ENCODE measurements around the gene FAAP20.
"Not testable (repeated sequence)": the region's sequence is repeated elsewhere in the genome, so short reads cannot be mapped to it uniquely, and the experiment has no call there.

Gene FAAP20

GRCh38 chr1:2154022-2154421, 40.5 kb downstream of the FAAP20 start:
- no peak for DNase-seq

- DNase-seq, result no peak
Measured at GRCh38 chr1:2152954-2153353, 41.6 kb downstream of the FAAP20 start.

DNA sequence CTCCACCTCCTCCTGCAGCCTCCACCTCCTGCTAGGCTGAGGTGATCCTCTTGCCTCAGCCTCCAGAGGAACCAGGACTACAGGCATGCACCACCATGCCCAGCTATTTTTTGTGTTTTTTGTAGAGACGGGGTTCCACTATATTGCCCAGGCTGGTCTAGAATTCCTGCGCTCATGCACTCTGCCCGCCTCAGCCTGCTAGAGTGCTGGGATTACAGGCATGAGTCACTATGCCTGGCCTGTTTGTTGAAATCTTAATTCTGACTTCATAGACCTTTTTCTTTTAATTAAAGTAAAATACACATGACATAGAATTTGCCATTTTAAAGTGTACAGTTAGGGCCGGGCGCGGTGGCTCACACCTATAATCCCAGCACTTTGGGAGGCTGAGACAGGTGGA, 42.7 kb downstream of the FAAP20 start:
- no peak for DNase-seq

- DNase-seq, result no peak
Measured at GRCh38 chr1:2151252-2151651, 43.3 kb downstream of the FAAP20 start.

DNA sequence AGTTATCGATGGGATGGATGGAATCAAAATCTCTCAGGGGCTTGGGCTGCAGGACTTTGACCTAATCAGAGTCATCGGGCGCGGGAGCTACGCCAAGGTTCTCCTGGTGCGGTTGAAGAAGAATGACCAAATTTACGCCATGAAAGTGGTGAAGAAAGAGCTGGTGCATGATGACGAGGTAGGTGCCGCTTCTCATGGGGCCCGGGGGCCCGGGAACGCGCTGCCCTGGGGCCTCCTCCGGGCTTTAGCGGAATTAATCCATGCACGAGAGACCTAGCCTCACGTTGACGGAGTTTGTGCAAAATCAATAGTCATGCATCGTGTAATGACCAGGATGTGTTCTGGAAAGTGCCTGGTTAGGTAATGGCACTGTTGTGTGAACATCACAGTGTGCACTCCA, 43.8 kb downstream of the FAAP20 start:
- no peak for DNase-seq

- DNase-seq, result no peak
Measured at GRCh38 chr1:2148691-2149090, 45.9 kb downstream of the FAAP20 start.

DNA sequence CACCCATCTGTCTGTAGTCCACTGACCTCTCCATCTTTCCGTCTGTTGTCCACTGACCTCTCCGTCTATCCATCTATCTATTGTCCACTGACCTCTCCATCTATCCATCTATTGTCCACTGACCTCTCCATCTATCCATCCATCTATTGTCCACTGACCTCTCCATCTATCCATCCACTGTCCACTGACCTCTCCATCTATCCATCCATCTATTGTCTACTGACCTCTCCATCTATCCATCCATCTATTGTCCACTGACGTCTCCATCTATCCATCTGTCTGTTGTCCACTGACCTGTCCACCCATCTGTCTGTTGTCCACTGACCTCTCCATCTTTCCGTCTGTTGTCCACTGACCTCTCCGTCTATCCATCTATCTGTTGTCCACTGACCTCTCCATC, 46.7 kb downstream of the FAAP20 start:
- DNase-seq, result not testable (repeated sequence)

DNA sequence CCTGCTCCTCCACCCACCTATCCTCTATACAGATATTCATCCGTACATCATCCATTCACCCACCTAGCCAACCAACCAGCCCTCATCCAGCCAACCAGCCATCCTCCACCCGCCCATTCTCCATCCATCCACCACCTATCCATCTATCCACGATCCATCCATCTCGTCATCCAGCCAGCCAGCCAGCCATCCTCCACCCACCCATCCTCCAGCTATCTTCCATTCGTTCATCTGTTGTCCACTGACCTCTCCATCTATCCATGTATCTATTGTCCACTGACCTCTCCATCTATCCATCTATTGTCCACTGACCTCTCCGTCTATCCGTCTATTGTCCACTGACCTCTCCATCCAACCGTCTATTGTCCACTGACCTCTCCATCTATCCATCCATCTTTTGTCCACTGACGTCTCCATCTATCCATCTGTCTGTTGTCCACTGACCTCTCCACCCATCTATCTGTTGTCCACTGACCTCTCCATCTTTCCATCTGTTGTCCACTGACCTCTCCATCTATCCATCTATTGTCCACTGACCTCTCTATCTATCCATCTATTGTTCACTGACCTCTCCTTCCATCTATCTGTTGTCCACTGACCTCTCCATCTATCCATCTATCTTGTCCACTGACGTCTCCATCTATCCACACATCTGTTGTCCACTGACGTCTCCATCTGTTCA, 47.6 kb downstream of the FAAP20 start:
- DNase-seq, result no peak

DNA sequence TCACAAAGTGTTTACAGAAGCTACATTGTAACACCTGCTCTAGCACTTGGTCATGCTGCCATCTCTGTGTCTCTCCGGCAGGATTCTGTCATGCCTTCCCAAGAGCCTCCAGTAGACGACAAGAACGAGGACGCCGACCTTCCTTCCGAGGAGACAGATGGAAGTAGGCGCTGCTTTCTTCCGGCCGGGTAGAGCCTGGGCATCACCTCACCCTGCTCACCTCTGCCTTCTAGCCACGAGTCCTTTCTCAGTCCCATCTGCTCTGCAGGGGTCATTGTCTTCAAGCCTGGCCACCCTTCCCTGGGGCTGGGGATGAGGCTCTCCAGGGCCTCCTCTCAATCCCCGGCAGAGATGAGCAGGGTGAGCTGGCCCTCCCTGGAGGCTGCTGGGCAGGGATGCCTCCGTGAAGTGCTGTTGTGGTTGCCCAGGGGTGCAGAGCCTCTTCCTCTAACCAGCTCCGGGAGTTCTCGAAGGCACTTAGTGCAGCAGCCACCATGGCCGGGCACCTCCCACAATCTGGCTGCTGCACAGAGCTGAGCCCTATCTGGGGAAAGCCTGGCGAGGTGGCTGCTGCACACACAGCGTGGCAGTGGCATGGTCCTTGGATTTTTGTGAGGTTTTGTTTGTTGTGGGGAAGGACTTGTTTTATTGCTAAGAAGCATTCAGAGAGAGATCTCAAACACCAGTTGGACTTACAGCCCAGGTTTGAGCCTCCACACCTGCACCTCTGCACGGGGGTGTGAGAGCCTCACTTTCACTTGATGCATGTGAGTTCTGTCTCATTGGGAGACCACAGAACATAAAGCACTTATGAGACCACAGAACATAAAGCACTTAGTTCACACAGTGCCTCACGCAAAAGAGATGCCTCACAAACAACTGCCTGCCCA, 48.4 kb downstream of the FAAP20 start:
- no peak for DNase-seq

DNA sequence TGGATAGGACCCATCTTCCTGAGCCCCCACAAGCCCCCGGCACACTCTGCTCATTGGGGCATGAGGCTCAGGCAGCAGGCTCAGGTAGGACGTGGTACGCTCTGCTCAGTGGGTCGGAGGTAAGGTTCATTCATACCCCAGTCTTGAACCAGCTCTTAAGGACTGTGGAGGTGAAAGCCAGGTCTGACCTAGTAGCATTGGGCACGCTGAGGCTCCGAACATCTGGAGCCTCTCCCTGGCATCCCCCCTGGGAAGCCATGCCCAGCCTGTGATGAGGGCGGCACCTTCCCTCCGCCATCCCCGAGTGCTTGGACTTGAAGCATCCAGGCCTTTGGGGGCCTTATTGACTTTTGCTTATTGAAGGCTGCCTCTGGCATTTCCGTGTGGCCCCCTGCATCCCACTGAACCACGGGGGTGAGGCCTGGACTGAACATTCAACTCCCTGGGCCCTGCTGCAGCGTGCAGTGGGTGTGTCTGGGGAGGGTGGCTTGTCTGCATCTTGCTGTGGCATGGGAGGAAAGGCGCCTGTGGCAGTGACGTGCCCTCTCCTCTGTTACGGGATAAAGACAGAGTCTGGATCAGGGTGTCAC, 50.0 kb downstream of the FAAP20 start:
- DNase-seq, result no peak

DNA sequence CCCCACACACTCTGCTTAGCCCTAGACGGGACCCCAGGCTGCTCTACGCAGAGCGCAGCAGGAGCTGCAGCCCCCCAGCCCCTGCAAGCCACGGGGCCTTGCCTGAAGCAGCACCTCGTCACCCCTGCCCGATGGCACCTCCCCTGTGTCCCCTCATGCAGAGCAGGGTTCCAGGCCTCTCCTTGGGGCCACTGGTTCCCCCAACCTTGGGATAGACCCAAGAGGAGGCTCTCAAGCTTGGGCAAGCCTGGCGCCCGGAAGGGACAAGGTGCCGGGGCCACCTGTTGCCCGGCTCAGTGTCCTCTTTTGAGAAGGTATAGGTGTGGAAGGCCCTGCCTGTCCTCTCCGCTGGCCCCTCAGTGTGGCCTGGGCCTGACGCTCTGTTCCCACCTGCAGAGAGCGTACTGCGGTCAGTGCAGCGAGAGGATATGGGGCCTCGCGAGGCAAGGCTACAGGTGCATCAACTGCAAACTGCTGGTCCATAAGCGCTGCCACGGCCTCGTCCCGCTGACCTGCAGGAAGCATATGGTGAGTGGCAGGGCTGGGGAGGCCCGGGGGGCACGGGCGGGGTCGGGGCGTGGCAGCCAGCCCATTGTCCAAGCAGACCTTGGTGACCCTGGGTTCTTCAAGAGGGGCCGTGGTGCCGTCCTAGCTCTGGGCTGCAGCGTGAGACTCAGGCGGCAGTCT, 50.6 kb downstream of the FAAP20 start:
- no peak for DNase-seq

DNA sequence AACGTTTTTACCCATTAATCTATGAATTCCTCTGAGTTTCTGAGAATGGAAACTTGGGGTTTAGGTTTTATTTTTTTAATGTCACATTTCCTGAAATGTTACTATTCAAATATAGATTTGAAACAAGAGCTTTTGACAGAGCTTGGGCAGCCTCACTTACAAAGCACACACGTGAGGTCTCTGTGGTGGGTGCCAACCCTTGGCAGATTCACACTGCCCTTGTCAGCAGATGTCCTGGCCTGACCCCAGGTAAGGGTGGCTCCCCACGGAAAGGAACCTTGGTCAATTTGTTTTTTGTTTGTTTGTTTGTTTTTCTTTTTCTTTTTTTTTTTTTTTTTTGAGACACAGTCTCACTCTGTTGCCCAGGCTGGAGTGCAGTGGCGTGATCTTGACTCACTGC, 53.5 kb downstream of the FAAP20 start:
- DNase-seq, result no peak

Data from NCI-H2171 (cell line).